H1 (cell line): Measurements from ENCODE around the gene OR2T6.
"Not testable (repeated sequence)": the region's sequence is repeated elsewhere in the genome, so short reads cannot be mapped to it uniquely, and the experiment has no call there.

Source experiments
- EP300 ChIP-seq, 2 experiments: IDR thresholded peaks; 1 replicate in 1 of 2; 2 replicates in 1 of 2; pipeline ENCODE4 v1.6.1; 2011 to 2012; ENCODE audit warnings: low read depth in 2 of 2, low read length in 2 of 2, mild to moderate bottlenecking in 2 of 2, borderline replicate concordance in 1 of 2, inconsistent platforms in 1 of 2, moderate library complexity in 1 of 2
- EZH2 ChIP-seq: fragments of 200-600 bp; sonication (generic); IDR thresholded peaks from 2 replicates; pipeline ENCODE4 v1.7.1; 2012; ENCODE audit warnings: low read depth, mild to moderate bottlenecking, moderate library complexity, low read length, inconsistent platforms; ENCODE audit not compliant: severe bottlenecking
- JUND ChIP-seq: IDR thresholded peaks from 2 replicates; pipeline ENCODE4 v1.6.1; 2011; ENCODE audit warnings: mild to moderate bottlenecking, improper control_type of control experiment, low read length
- POLR2A ChIP-seq, 2 experiments: IDR thresholded peaks; 1 replicate in 1 of 2; 2 replicates in 1 of 2; pipeline ENCODE4 v1.6.1; 2011; ENCODE audit warnings: low read depth in 2 of 2, low read length in 2 of 2, mild to moderate bottlenecking in 2 of 2; ENCODE audit errors: control extremely low read depth in 1 of 2
- SP4 ChIP-seq: IDR thresholded peaks from 2 replicates; pipeline ENCODE4 v1.6.1; 2012; ENCODE audit warnings: low read length, inconsistent platforms
- SUZ12 ChIP-seq: fragments of 200-600 bp; sonication (generic); IDR thresholded peaks from 2 replicates; pipeline ENCODE4 v1.6.1; 2012; ENCODE audit warnings: mild to moderate bottlenecking, inconsistent platforms, low read length, moderate library complexity, mixed read lengths
- TF ChIP-seq, protein P1 (sequence below), 3 experiments: IDR thresholded peaks; 1 replicate in 2 of 3; 2 replicates in 1 of 3; pipeline versions ENCODE4 v1.5.1 to v1.6.1; 2011; ENCODE audit warnings: low read length in 3 of 3, mild to moderate bottlenecking in 3 of 3, inconsistent platforms in 2 of 3, low read depth in 1 of 3, moderate library complexity in 1 of 3; ENCODE audit not compliant: insufficient read depth in 1 of 3; ENCODE audit errors: control extremely low read depth in 1 of 3

GRCh38 chr1:248427526-248428191, 52.1 kb downstream of the OR2T6 start:
- TF ChIP-seq, protein P1, sequence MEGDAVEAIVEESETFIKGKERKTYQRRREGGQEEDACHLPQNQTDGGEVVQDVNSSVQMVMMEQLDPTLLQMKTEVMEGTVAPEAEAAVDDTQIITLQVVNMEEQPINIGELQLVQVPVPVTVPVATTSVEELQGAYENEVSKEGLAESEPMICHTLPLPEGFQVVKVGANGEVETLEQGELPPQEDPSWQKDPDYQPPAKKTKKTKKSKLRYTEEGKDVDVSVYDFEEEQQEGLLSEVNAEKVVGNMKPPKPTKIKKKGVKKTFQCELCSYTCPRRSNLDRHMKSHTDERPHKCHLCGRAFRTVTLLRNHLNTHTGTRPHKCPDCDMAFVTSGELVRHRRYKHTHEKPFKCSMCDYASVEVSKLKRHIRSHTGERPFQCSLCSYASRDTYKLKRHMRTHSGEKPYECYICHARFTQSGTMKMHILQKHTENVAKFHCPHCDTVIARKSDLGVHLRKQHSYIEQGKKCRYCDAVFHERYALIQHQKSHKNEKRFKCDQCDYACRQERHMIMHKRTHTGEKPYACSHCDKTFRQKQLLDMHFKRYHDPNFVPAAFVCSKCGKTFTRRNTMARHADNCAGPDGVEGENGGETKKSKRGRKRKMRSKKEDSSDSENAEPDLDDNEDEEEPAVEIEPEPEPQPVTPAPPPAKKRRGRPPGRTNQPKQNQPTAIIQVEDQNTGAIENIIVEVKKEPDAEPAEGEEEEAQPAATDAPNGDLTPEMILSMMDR (IDR thresholded peaks at IDR 0.05; ENCODE audit: control extremely low read depth in 1 of 3, insufficient read depth in 1 of 3, low read depth in 1 of 3, low read length in 3 of 3): not testable (repeated sequence)
- TF ChIP-seq SUZ12; EP300 (IDR thresholded peaks at IDR 0.05; ENCODE audit: borderline replicate concordance in 1 of 2, low read depth in 2 of 2, low read length in 2 of 2); POLR2A (IDR thresholded peaks at IDR 0.05; ENCODE audit: control extremely low read depth in 1 of 2, low read depth in 2 of 2, low read length in 2 of 2); EZH2; SP4; JUND: not testable (repeated sequence)
